GM12878 (cell line): ENCODE measurements around the gene BCAS3. TPM values are rescaled to one million over a fixed set of nuclear protein-coding genes. Genes with fewer than 3 reads are reported as not detected.

Source experiments
- ATAC-seq: fragments of 200-7000 bp; cut with Tn5 transposase; 3 replicates; pipeline ENCODE4 v1.9.1; 2020; ENCODE audit warnings: mild to moderate bottlenecking, moderate library complexity
- BruUV-seq: library from RNA; stranded (reverse); fragments of 400-500 nt; replicated peaks from 2 replicates; lab custom pipeline; 2021; lab: Mats Ljungman, UMichigan
- CTCF ChIA-PET: fragments of 300-600 bp; sonication (Branson Sonifier 250); formaldehyde crosslinking; extraction: SDS; loops from one replicate; lab custom pipeline; 2021; ENCODE audit warnings: inconsistent platforms; lab: Yijun Ruan, JAX
- POLR2A ChIA-PET: fragments of 350-600 bp; formaldehyde crosslinking; extraction: SDS; loops from one replicate; lab custom pipeline; 2021; ENCODE audit warnings: inconsistent platforms; lab: Charles Lee
- RAD21 ChIA-PET: fragments of 300-600 bp; sonication (Branson Sonifier 250); formaldehyde crosslinking; loops from one replicate; lab custom pipeline; 2023; ENCODE audit warnings: antibody characterized with exemption; ENCODE audit not compliant: unreplicated experiment; lab: Charles Lee
- SMC1A ChIA-PET: fragments of 300-600 bp; sonication (Branson Sonifier 250); formaldehyde crosslinking; loops from one replicate; lab custom pipeline; 2023; ENCODE audit not compliant: unreplicated experiment, uncharacterized antibody; lab: Charles Lee
- DNase-seq: peaks from one replicate; pipeline ENCODE4 v3.0.0-alpha.2; 2011; ENCODE audit warnings: low read depth, low spot score
- FAIRE-seq: peaks from 3 replicates; lab custom pipeline; 2011; peaks lifted over from hg19 to GRCh38; lab: Jason Lieb, UNC
- H2AFZ ChIP-seq: 2 replicates; pipeline ENCODE4 v1.6.0; 2011; ENCODE audit warnings: low read depth, low read length, control low read depth; ENCODE audit not compliant: control insufficient read depth
- H3K27ac ChIP-seq: 2 replicates; pipeline ENCODE4 v1.5.1; 2011; ENCODE audit warnings: control low read depth; ENCODE audit not compliant: control insufficient read depth, insufficient read depth
- H3K27me3 ChIP-seq, 2 experiments: replicated peaks in 1 of 2; 2 replicates each; pipeline versions ENCODE4 v1.6.0 to v1.6.1; 2011; ENCODE audit warnings: low read length in 1 of 2; ENCODE audit not compliant: control insufficient read depth in 2 of 2, insufficient read depth in 2 of 2
- H3K36me3 ChIP-seq, 2 experiments: 2 replicates each; pipeline ENCODE4 v1.5.1; 2011; ENCODE audit warnings: low read length in 1 of 2; ENCODE audit not compliant: control insufficient read depth in 2 of 2, insufficient read depth in 2 of 2
- H3K4me1 ChIP-seq: 2 replicates; pipeline ENCODE4 v1.6.1; 2011; ENCODE audit warnings: mild to moderate bottlenecking, low read length, moderate library complexity, mixed read lengths; ENCODE audit not compliant: control insufficient read depth, insufficient read depth
- H3K4me2 ChIP-seq: 2 replicates; pipeline ENCODE4 v1.6.0; 2011; ENCODE audit warnings: control low read depth; ENCODE audit not compliant: control insufficient read depth, insufficient read depth
- H3K4me3 ChIP-seq: fragments of 200-600 bp; sonication (generic); 2 replicates; pipeline ENCODE4 v1.5.1; 2016
- H3K79me2 ChIP-seq: 2 replicates; pipeline ENCODE4 v1.6.0; 2011; ENCODE audit warnings: low read length; ENCODE audit not compliant: control insufficient read depth, insufficient read depth
- H3K9ac ChIP-seq: 2 replicates; pipeline ENCODE4 v1.8.0; 2011; ENCODE audit warnings: low read length, control low read depth, mixed read lengths; ENCODE audit not compliant: control insufficient read depth, insufficient read depth
- H3K9me3 ChIP-seq: replicated peaks from 3 replicates; pipeline ENCODE4 v1.5.1; 2011; ENCODE audit warnings: mild to moderate bottlenecking, low read length; ENCODE audit not compliant: control insufficient read depth, insufficient read depth
- H4K20me1 ChIP-seq: 2 replicates; pipeline ENCODE4 v1.6.0; 2011; ENCODE audit not compliant: control insufficient read depth, insufficient read depth
- BCL3 ChIP-seq: IDR thresholded peaks from 2 replicates; pipeline ENCODE4 v1.6.1; 2011; ENCODE audit warnings: borderline replicate concordance, low read depth, mild to moderate bottlenecking, moderate library complexity, low read length; ENCODE audit not compliant: insufficient read depth, poor library complexity, severe bottlenecking
- EP300 ChIP-seq, 2 experiments: fragments of 150-350 bp in 1 of 2; IDR thresholded peaks; 2 replicates each; pipeline ENCODE4 v1.6.1; 2011 to 2012; ENCODE audit warnings: low read depth in 2 of 2, low read length in 2 of 2, borderline replicate concordance in 1 of 2, improper control_type of control experiment in 1 of 2, inconsistent platforms in 1 of 2; ENCODE audit not compliant: control insufficient read depth in 1 of 2
- IKZF1 ChIP-seq: fragments of 450-650 bp; conservative IDR thresholded peaks from 2 replicates; pipeline ENCODE4 v1.6.1; 2017; ENCODE audit warnings: antibody characterized with exemption, mild to moderate bottlenecking
- LARP7 ChIP-seq: fragments of 450-650 bp; IDR thresholded peaks from 2 replicates; pipeline ENCODE4 v1.6.1; 2017; ENCODE audit warnings: mild to moderate bottlenecking
- SMARCA5 ChIP-seq: fragments of 450-650 bp; IDR thresholded peaks from 2 replicates; pipeline ENCODE4 v1.6.1; 2017; ENCODE audit warnings: mild to moderate bottlenecking
- SUPT20H ChIP-seq: IDR thresholded peaks from 2 replicates; pipeline ENCODE4 v1.6.1; 2011; ENCODE audit warnings: low read depth, mild to moderate bottlenecking, low read length, moderate library complexity, borderline replicate concordance; ENCODE audit not compliant: control insufficient read depth
- ZNF687 ChIP-seq: fragments of 450-650 bp; IDR thresholded peaks from 2 replicates; pipeline ENCODE4 v1.6.1; 2017; ENCODE audit warnings: mild to moderate bottlenecking, moderate library complexity
- WGBS: methylation state at CpG from one replicate; pipeline ENCODE4 v1.1.6; 2016; ENCODE audit warnings: low lambda C conversion rate; ENCODE audit not compliant: insufficient replicate concordance, insufficient coverage; ENCODE audit errors: missing lambda C conversion rate; 5-methylcytosine and 5-hydroxymethylcytosine counted together
- in situ Hi-C: fragments of 300-500 bp; cut with MboI; formaldehyde crosslinking; loops from 9 replicates; pipeline ENCODE4 v1.14.3; 2018; ENCODE audit warnings: mixed read lengths
- intact Hi-C: fragments of 100-400 bp; cut with micrococcal nuclease; formaldehyde crosslinking; loops from one replicate; pipeline ENCODE4 v1.14.2; 2022; ENCODE audit not compliant: unreplicated experiment
- polyA plus RNA-seq, 11 experiments: library from polyadenylated mRNA; depleted of rRNA in 4 of 11; unstranded in 6 of 11; stranded (reverse) in 5 of 11; fragments of >200 nt; fragmentation: Nextera tagmentation in 4 of 11; fragmentation: Illumina TruSeq in 1 of 11; extraction: Ambion mirVana in 4 of 11; extraction: Trizol in 1 of 11; gene quantifications; 1 replicate in 1 of 11; 2 replicates in 10 of 11; pipeline versions ENCODE4 v1.2.1 to v1.2.3, GENCODE V29; 2011 to 2016; ENCODE audit warnings: inconsistent platforms in 2 of 11, missing spikeins in 2 of 11, low read depth in 1 of 11
- total RNA-seq, 4 experiments: library from RNA; depleted of rRNA in 3 of 4; stranded (reverse); fragments of >200 nt in 3 of 4; fragmentation: Illumina TruSeq in 1 of 4; extraction: Trizol in 1 of 4; gene quantifications; 2 replicates each; pipeline versions ENCODE4 v1.2.1 to v1.2.3, GENCODE V29; 2013 to 2021
- TF ChIP-seq, protein P1 (sequence below): fragments of 450-650 bp; IDR thresholded peaks from 2 replicates; pipeline ENCODE4 v1.6.1; 2017; ENCODE audit warnings: borderline replicate concordance
- TF ChIP-seq, protein P2 (sequence below): IDR thresholded peaks from 2 replicates; pipeline ENCODE4 v1.6.1; 2012; ENCODE audit warnings: low read depth, low read length, improper control_type of control experiment

Gene BCAS3
- total and polyA plus RNA-seq, 10 of the 15 experiments (the other 5 are each of a cell fraction or from before 2014, with no cell fraction given), result 2.1 to 11.0 (median 6.6) TPM

GRCh38 chr17:60904582-60904981, 226.9 kb downstream of the BCAS3 start (continued):
- TF ChIP-seq ZNF687, result no peak
- TF ChIP-seq, protein P1, sequence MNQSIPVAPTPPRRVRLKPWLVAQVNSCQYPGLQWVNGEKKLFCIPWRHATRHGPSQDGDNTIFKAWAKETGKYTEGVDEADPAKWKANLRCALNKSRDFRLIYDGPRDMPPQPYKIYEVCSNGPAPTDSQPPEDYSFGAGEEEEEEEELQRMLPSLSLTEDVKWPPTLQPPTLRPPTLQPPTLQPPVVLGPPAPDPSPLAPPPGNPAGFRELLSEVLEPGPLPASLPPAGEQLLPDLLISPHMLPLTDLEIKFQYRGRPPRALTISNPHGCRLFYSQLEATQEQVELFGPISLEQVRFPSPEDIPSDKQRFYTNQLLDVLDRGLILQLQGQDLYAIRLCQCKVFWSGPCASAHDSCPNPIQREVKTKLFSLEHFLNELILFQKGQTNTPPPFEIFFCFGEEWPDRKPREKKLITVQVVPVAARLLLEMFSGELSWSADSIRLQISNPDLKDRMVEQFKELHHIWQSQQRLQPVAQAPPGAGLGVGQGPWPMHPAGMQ, result no peak
- TF ChIP-seq, protein P2, sequence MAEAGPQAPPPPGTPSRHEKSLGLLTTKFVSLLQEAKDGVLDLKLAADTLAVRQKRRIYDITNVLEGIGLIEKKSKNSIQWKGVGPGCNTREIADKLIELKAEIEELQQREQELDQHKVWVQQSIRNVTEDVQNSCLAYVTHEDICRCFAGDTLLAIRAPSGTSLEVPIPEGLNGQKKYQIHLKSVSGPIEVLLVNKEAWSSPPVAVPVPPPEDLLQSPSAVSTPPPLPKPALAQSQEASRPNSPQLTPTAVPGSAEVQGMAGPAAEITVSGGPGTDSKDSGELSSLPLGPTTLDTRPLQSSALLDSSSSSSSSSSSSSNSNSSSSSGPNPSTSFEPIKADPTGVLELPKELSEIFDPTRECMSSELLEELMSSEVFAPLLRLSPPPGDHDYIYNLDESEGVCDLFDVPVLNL, result no peak
- TF ChIP-seq, all 136 proteins: peak for 0

DNA sequence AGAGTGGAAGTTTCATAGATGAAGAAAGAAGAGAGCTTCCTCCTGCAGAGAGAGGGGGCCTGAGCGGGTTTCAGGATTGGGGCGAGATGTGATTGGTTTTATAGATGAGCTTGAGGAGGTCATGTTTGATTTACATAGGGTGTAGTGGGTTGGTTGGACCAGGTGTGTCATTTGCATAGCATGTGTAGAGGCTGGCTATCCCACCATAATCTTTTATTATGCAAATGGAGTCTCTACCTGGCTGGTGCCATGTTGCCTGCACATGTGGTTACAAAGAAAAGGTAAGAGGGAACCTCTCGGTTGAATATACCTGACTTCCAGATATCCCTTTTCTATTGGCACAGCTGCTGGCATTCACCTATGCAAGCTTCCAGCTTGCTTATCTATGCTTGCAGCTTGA, 228.1 kb downstream of the BCAS3 start:
- intact Hi-C loops, result no loop called here
- H3K79me2 ChIP-seq, result no peaks in the 10 kb centered on the region
- TF ChIP-seq SMARCA5 (no peak), IKZF1 (no peak), LARP7 (no peak), BCL3 (no peak), SUPT20H (no peak), EP300 (IDR thresholded peaks at IDR 0.05; ENCODE audit: borderline replicate concordance in 1 of 2, control insufficient read depth in 1 of 2, low read depth in 2 of 2, low read length in 2 of 2) (no peak)
- TF ChIP-seq, protein P1, result no peak

More for the DNA sequence above, 228.1 kb downstream of the BCAS3 start:
- FAIRE-seq (no peak), DNase-seq (no peak), ATAC-seq (no peak)
- 98% methylated on average over 3 of the region's 3 CpGs for WGBS
- no peak overlapping the region for H3K4me3 ChIP-seq
- H3K4me2 ChIP-seq, result no peak overlapping the region
- no peaks in the 10 kb centered on the region for H3K36me3 ChIP-seq
- no peak overlapping the region for H2AFZ ChIP-seq
- ChIA-PET POLR2A (interaction anchor here (0.6 kb wide), 1 partner anchor 136 kb away, joined by 9 read pairs; no protein-coding TSS in a partner anchor), SMC1A (interaction anchor here (0.6 kb wide), 1 partner anchor 114 kb away, joined by 3 read pairs; no protein-coding TSS in a partner anchor), RAD21 (no interaction called here), CTCF (no interaction called here)
- H3K4me1 ChIP-seq, result no peaks in the 10 kb centered on the region
- in situ Hi-C loops, result no loop called here
- no peaks in the 10 kb centered on the region for H4K20me1 ChIP-seq
- H3K9ac ChIP-seq, result no peak overlapping the region
- no TSS peak for BruUV-seq
- H3K27ac ChIP-seq, result no peak overlapping the region
- H3K9me3 ChIP-seq, result no peaks in the 10 kb centered on the region
- no peaks in the 10 kb centered on the region for H3K27me3 ChIP-seq
